H1 (cell line): Measurements from ENCODE around the gene TNS1. TPM values are rescaled to one million over a fixed set of nuclear protein-coding genes. Genes with fewer than 3 reads are reported as not detected.

Experiments
- EP300 ChIP-seq, 2 experiments: IDR thresholded peaks; 1 replicate in 1 of 2; 2 replicates in 1 of 2; pipeline ENCODE4 v1.6.1; 2011 to 2012; ENCODE audit warnings: low read depth in 2 of 2, low read length in 2 of 2, mild to moderate bottlenecking in 2 of 2, borderline replicate concordance in 1 of 2, inconsistent platforms in 1 of 2, moderate library complexity in 1 of 2
- JUND ChIP-seq: IDR thresholded peaks from 2 replicates; pipeline ENCODE4 v1.6.1; 2011; ENCODE audit warnings: mild to moderate bottlenecking, improper control_type of control experiment, low read length
- KDM1A ChIP-seq: fragments of 200-600, 300-600 bp; sonication (generic); IDR thresholded peaks from 2 replicates; pipeline ENCODE4 v1.7.1; 2016; ENCODE audit warnings: mild to moderate bottlenecking, low read length, borderline replicate concordance
- KDM4A ChIP-seq: IDR thresholded peaks from one replicate; pipeline ENCODE4 v1.7.1; 2012; ENCODE audit warnings: low read depth, mild to moderate bottlenecking, moderate library complexity, low read length, inconsistent platforms; ENCODE audit not compliant: severe bottlenecking
- PHF8 ChIP-seq: fragments of 200-600 bp; sonication (generic); conservative IDR thresholded peaks from 2 replicates; pipeline ENCODE4 v1.7.1; 2012; ENCODE audit warnings: low read depth, mild to moderate bottlenecking, inconsistent platforms, low read length, moderate library complexity
- POLR2A ChIP-seq, 2 experiments: IDR thresholded peaks; 1 replicate in 1 of 2; 2 replicates in 1 of 2; pipeline ENCODE4 v1.6.1; 2011; ENCODE audit warnings: low read depth in 2 of 2, low read length in 2 of 2, mild to moderate bottlenecking in 2 of 2; ENCODE audit errors: control extremely low read depth in 1 of 2
- RBBP5 ChIP-seq: IDR thresholded peaks from 2 replicates; pipeline ENCODE4 v1.7.1; 2012; ENCODE audit warnings: low read depth, mild to moderate bottlenecking, inconsistent platforms, low read length, moderate library complexity, borderline replicate concordance
- RXRA ChIP-seq: IDR thresholded peaks from 2 replicates; pipeline ENCODE4 v1.6.1; 2011; ENCODE audit warnings: low read depth, mild to moderate bottlenecking, low read length, moderate library complexity; ENCODE audit not compliant: insufficient read depth
- SIN3A ChIP-seq, 2 experiments: IDR thresholded peaks in 1 of 2; conservative IDR thresholded peaks in 1 of 2; 2 replicates each; pipeline ENCODE4 v1.6.1; 2011 to 2012; ENCODE audit warnings: low read length in 2 of 2, improper control_type of control experiment in 1 of 2, low read depth in 1 of 2, mild to moderate bottlenecking in 1 of 2
- SIX5 ChIP-seq: IDR thresholded peaks from 2 replicates; pipeline ENCODE4 v1.6.1; 2011; ENCODE audit warnings: mild to moderate bottlenecking, low read depth, low read length
- TEAD4 ChIP-seq: IDR thresholded peaks from 2 replicates; pipeline ENCODE4 v1.6.1; 2012; ENCODE audit warnings: low read depth, low read length, inconsistent platforms, mixed read lengths
- polyA plus RNA-seq, 7 experiments: library from polyadenylated mRNA; depleted of rRNA in 3 of 7; stranded (reverse) in 5 of 7; unstranded in 2 of 7; fragments of >200 nt in 5 of 7; fragments of 200-250 nt in 2 of 7; gene quantifications; 1 replicate in 5 of 7; 2 replicates in 1 of 7; 4 replicates in 1 of 7; pipeline versions ENCODE4 v1.2.1 to v1.2.3, GENCODE V29; 2011 to 2013; ENCODE audit warnings: missing spikeins in 2 of 7, mixed read lengths in 2 of 7
- total RNA-seq: library from RNA; stranded (reverse); fragmentation: NEBNext Ultra II Directional; extraction: Animal tissue kit (Norgen Biotek cat#: 25700); gene quantifications from 2 replicates; pipeline ENCODE4 v1.2.1, GENCODE V29; 2021
- TF ChIP-seq, protein P1 (sequence below): fragments of 300-600 bp; sonication (generic); IDR thresholded peaks from 2 replicates; pipeline ENCODE4 v1.7.1; 2012; ENCODE audit warnings: low read length, moderate library complexity, mild to moderate bottlenecking, inconsistent platforms; ENCODE audit not compliant: insufficient replicate concordance

Gene TNS1
- total and polyA plus RNA-seq, 2 of the 8 experiments (the other 6 are each of a cell fraction or from before 2014, with no cell fraction given) = 1.5 to 5.1 TPM

DNA sequence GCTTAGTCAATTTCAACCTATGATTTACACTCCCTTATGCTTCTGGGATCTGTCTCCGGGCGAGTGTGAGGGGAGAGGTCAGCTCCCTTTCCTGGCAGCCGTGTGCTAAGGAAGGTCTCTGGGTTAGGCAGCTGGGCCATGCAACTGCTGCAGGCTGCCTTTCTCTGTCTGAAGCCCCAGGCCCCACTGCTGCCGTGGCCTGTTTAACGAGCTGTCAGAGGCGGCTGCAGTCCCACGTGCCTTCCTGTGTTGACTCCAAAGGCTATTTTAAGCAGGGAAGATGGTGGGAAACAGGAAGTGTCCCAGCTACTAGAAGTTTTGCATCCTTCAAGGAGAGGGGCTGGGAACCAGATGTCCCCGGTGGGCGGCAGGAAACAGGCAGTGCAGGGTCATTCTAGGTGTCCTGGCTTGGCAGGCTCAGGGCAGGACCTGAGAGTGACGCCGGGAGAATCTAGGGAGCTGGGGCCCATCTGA is 186.4 kb downstream of the TNS1 start (continued):
- TF ChIP-seq, protein P1, sequence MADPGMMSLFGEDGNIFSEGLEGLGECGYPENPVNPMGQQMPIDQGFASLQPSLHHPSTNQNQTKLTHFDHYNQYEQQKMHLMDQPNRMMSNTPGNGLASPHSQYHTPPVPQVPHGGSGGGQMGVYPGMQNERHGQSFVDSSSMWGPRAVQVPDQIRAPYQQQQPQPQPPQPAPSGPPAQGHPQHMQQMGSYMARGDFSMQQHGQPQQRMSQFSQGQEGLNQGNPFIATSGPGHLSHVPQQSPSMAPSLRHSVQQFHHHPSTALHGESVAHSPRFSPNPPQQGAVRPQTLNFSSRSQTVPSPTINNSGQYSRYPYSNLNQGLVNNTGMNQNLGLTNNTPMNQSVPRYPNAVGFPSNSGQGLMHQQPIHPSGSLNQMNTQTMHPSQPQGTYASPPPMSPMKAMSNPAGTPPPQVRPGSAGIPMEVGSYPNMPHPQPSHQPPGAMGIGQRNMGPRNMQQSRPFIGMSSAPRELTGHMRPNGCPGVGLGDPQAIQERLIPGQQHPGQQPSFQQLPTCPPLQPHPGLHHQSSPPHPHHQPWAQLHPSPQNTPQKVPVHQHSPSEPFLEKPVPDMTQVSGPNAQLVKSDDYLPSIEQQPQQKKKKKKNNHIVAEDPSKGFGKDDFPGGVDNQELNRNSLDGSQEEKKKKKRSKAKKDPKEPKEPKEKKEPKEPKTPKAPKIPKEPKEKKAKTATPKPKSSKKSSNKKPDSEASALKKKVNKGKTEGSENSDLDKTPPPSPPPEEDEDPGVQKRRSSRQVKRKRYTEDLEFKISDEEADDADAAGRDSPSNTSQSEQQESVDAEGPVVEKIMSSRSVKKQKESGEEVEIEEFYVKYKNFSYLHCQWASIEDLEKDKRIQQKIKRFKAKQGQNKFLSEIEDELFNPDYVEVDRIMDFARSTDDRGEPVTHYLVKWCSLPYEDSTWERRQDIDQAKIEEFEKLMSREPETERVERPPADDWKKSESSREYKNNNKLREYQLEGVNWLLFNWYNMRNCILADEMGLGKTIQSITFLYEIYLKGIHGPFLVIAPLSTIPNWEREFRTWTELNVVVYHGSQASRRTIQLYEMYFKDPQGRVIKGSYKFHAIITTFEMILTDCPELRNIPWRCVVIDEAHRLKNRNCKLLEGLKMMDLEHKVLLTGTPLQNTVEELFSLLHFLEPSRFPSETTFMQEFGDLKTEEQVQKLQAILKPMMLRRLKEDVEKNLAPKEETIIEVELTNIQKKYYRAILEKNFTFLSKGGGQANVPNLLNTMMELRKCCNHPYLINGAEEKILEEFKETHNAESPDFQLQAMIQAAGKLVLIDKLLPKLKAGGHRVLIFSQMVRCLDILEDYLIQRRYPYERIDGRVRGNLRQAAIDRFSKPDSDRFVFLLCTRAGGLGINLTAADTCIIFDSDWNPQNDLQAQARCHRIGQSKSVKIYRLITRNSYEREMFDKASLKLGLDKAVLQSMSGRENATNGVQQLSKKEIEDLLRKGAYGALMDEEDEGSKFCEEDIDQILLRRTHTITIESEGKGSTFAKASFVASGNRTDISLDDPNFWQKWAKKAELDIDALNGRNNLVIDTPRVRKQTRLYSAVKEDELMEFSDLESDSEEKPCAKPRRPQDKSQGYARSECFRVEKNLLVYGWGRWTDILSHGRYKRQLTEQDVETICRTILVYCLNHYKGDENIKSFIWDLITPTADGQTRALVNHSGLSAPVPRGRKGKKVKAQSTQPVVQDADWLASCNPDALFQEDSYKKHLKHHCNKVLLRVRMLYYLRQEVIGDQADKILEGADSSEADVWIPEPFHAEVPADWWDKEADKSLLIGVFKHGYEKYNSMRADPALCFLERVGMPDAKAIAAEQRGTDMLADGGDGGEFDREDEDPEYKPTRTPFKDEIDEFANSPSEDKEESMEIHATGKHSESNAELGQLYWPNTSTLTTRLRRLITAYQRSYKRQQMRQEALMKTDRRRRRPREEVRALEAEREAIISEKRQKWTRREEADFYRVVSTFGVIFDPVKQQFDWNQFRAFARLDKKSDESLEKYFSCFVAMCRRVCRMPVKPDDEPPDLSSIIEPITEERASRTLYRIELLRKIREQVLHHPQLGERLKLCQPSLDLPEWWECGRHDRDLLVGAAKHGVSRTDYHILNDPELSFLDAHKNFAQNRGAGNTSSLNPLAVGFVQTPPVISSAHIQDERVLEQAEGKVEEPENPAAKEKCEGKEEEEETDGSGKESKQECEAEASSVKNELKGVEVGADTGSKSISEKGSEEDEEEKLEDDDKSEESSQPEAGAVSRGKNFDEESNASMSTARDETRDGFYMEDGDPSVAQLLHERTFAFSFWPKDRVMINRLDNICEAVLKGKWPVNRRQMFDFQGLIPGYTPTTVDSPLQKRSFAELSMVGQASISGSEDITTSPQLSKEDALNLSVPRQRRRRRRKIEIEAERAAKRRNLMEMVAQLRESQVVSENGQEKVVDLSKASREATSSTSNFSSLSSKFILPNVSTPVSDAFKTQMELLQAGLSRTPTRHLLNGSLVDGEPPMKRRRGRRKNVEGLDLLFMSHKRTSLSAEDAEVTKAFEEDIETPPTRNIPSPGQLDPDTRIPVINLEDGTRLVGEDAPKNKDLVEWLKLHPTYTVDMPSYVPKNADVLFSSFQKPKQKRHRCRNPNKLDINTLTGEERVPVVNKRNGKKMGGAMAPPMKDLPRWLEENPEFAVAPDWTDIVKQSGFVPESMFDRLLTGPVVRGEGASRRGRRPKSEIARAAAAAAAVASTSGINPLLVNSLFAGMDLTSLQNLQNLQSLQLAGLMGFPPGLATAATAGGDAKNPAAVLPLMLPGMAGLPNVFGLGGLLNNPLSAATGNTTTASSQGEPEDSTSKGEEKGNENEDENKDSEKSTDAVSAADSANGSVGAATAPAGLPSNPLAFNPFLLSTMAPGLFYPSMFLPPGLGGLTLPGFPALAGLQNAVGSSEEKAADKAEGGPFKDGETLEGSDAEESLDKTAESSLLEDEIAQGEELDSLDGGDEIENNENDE = no peak
- TF ChIP-seq SIN3A (conservative IDR thresholded peaks at IDR 0.05 in 1 of 2, IDR thresholded peaks at IDR 0.05 in 1 of 2; ENCODE audit: low read depth in 1 of 2, low read length in 2 of 2) = no peak
- no peak for TF ChIP-seq PHF8
- TF ChIP-seq JUND = no peak
- TF ChIP-seq EP300 (IDR thresholded peaks at IDR 0.05; ENCODE audit: borderline replicate concordance in 1 of 2, low read depth in 2 of 2, low read length in 2 of 2) = no peak
- no peak for TF ChIP-seq POLR2A (IDR thresholded peaks at IDR 0.05; ENCODE audit: control extremely low read depth in 1 of 2, low read depth in 2 of 2, low read length in 2 of 2)
- no peak for TF ChIP-seq RXRA
- TF ChIP-seq KDM1A = no peak
- TF ChIP-seq KDM4A = no peak
- no peak for TF ChIP-seq SIX5
- no peak for TF ChIP-seq TEAD4
- no peak for TF ChIP-seq RBBP5
